ENCODE data around the gene SHC2. TPM values are rescaled to one million over a fixed set of nuclear protein-coding genes. Genes with fewer than 3 reads are reported as not detected.

The SHC2 gene
- total RNA-seq, 1 experiment from 2014 or later, result 16.6 TPM

DNA sequence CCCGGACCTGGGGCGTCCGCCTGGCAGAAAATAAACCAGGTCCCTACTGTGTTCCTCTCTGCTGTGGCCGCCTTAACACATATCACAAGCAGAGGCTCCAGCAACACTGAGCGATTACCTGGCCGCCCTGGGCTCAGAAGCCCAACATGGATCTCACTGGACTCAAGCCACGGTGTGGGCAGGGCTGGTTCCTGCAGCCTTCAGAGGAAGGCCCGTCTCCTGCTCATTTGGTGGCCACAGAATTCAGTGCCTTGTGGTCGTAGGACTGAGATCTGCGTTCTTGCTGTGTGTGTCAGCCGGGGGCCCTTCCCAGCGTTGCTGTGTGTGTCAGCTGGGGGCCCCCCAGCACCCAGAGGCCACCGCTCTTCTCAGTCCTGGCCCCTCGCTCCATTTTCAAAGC is 82.1 kb downstream of the SHC2 start:
- Histone ChIP-seq H3K14ac (ENCODE audit: insufficient read depth, low read length) (no peak overlapping the region), H3K9ac (ENCODE audit: extremely low read depth, insufficient read length, low read length) (no peak overlapping the region), H2AFZ (ENCODE audit: low read length) (no peak overlapping the region), H3K23me2 (ENCODE audit: insufficient read length, low read depth, low read length, poor library complexity, severe bottlenecking) (no peaks in the 10 kb centered on the region), H3K4me1 (ENCODE audit: insufficient read depth, low read length) (no peaks in the 10 kb centered on the region), H3K27ac (ENCODE audit: insufficient read length, low read depth, low read length) (no peak overlapping the region), H2AK5ac (ENCODE audit: insufficient read length, low read length) (no peak overlapping the region), H3K56ac (ENCODE audit: insufficient read length, low read depth, low read length) (no peak overlapping the region), H4K20me1 (ENCODE audit: control insufficient read depth, insufficient read depth, insufficient read length) (no peaks in the 10 kb centered on the region), H2BK120ac (ENCODE audit: low read depth, low read length, poor library complexity, severe bottlenecking) (no peak overlapping the region), H2BK15ac (ENCODE audit: low read depth, low read length) (no peak overlapping the region), H3K27me3 (ENCODE audit: insufficient read depth, low read length) (no peaks in the 10 kb centered on the region), H3K18ac (ENCODE audit: insufficient read length, low read depth, low read length) (no peak overlapping the region), H4K5ac (ENCODE audit: insufficient read length, low read depth, low read length) (no peak overlapping the region), H3K23ac (ENCODE audit: insufficient read length, low read depth, low read length) (no peak overlapping the region), H3T11ph (ENCODE audit: low read length) (no peak overlapping the region), H4K91ac (ENCODE audit: insufficient read length, low read depth, low read length) (no peak overlapping the region), H3K4me2 (ENCODE audit: insufficient read depth, insufficient read length, low read length) (no peak overlapping the region), H3K9me3 (ENCODE audit: control insufficient read depth, low read depth, low read length) (no peaks in the 10 kb centered on the region), H4K8ac (replicated peaks; ENCODE audit: insufficient read length, low read depth, low read length) (no peak overlapping the region), H2BK12ac (ENCODE audit: insufficient read length, low read depth, low read length) (no peak overlapping the region), H3K4ac (ENCODE audit: low read depth, low read length) (no peak overlapping the region), H3K79me1 (ENCODE audit: insufficient read depth, low read depth, low read length, poor library complexity, severe bottlenecking) (no peaks in the 10 kb centered on the region), H2BK20ac (ENCODE audit: low read depth, low read length, poor library complexity, severe bottlenecking) (no peak overlapping the region), H3K79me2 (ENCODE audit: insufficient read depth, low read length) (no peaks in the 10 kb centered on the region), H2BK5ac (ENCODE audit: insufficient read length, low read length) (no peak overlapping the region)
- peaks cover 41% of the 10 kb centered on the region for H3K27me3 Mint-ChIP-seq (ENCODE audit: low read depth)
- H3K36me3 Mint-ChIP-seq (ENCODE audit: insufficient read depth in 1 of 3, low read depth in 3 of 3), result peaks cover 0 to 4% (median 2%) of the 10 kb centered on the region in 3 experiments; a peak in 3 of 7 replicates
- no peak overlapping the region for H3K4me3 Mint-ChIP-seq
- no peak for DNase-seq
- TF ChIP-seq CTCF (conservative IDR thresholded peaks at IDR 0.05), result no peak
- H3K9me3 Mint-ChIP-seq, result peaks cover 15 to 26% of the 10 kb centered on the region in 2 experiments
- H3K4me1 Mint-ChIP-seq, result peaks cover 3 to 11% of the 10 kb centered on the region in 2 experiments
- no peak overlapping the region for H3K27ac Mint-ChIP-seq
- no CpG with 5 or more reads among the region's 14 CpGs for WGBS (ENCODE audit: extremely low coverage, insufficient read length, low lambda C conversion rate)
